HepG2 (cell line): Measurements from ENCODE around the gene DGCR8. TPM values are rescaled to one million over a fixed set of nuclear protein-coding genes. Genes with fewer than 3 reads are reported as not detected.

Experiments
- ATM ChIP-seq: fragments of 450-650 bp; IDR thresholded peaks from 2 replicates; pipeline ENCODE4 v1.7.1; 2017; ENCODE audit warnings: mild to moderate bottlenecking, borderline replicate concordance
- EZH2 ChIP-seq: conservative IDR thresholded peaks from 2 replicates; pipeline ENCODE4 v1.6.1; 2012; ENCODE audit warnings: mild to moderate bottlenecking, low read depth, low read length, moderate library complexity
- HDAC2 ChIP-seq: sonication (generic); formaldehyde crosslinking; IDR thresholded peaks from 2 replicates; pipeline ENCODE4 v1.4.0; 2020; ENCODE audit warnings: missing genetic modification reagents
- IKZF4 ChIP-seq: sonication (generic); formaldehyde crosslinking; IDR thresholded peaks from 2 replicates; pipeline ENCODE4 v1.5.1; 2020; ENCODE audit warnings: borderline replicate concordance, mild to moderate bottlenecking, low read depth, missing genetic modification reagents; ENCODE audit errors: not compliant biosample characterization
- KDM4B ChIP-seq: sonication (generic); formaldehyde crosslinking; IDR thresholded peaks from 2 replicates; pipeline ENCODE4 v1.4.0; 2020; ENCODE audit warnings: missing genetic modification reagents
- TIGD3 ChIP-seq: sonication (generic); formaldehyde crosslinking; IDR thresholded peaks from 2 replicates; pipeline ENCODE4 v1.5.1; 2020; ENCODE audit warnings: mild to moderate bottlenecking, missing genetic modification reagents, borderline replicate concordance
- ZBTB38 ChIP-seq: sonication (generic); formaldehyde crosslinking; IDR thresholded peaks from 2 replicates; pipeline ENCODE4 v1.5.1; 2020; ENCODE audit warnings: mild to moderate bottlenecking, missing genetic modification reagents
- ZBTB44 ChIP-seq: sonication (generic); formaldehyde crosslinking; IDR thresholded peaks from 2 replicates; pipeline ENCODE4 v1.4.0; 2020; ENCODE audit warnings: missing genetic modification reagents
- ZBTB8A ChIP-seq: sonication (generic); formaldehyde crosslinking; IDR thresholded peaks from 2 replicates; pipeline ENCODE4 v1.4.0; 2020; ENCODE audit warnings: mild to moderate bottlenecking, low read depth, missing genetic modification reagents, borderline replicate concordance
- ZKSCAN8 ChIP-seq: IDR thresholded peaks from 2 replicates; pipeline ENCODE4 v1.6.1; 2016; ENCODE audit warnings: borderline replicate concordance, missing genetic modification reagents, missing compliant biosample characterization
- ZMAT5 ChIP-seq: sonication (generic); formaldehyde crosslinking; IDR thresholded peaks from 2 replicates; pipeline ENCODE4 v1.5.0; 2020; ENCODE audit warnings: mild to moderate bottlenecking, low read depth, missing genetic modification reagents, borderline replicate concordance
- ZNF20 ChIP-seq: sonication (generic); formaldehyde crosslinking; IDR thresholded peaks from 2 replicates; pipeline ENCODE4 v1.4.0; 2020; ENCODE audit warnings: mild to moderate bottlenecking, moderate library complexity, missing genetic modification reagents
- ZNF503 ChIP-seq: sonication (generic); formaldehyde crosslinking; IDR thresholded peaks from 2 replicates; pipeline ENCODE4 v1.4.0; 2020; ENCODE audit warnings: missing genetic modification reagents
- ZNF530 ChIP-seq: sonication (generic); formaldehyde crosslinking; IDR thresholded peaks from 2 replicates; pipeline ENCODE4 v1.5.0; 2020; ENCODE audit warnings: low read depth, mild to moderate bottlenecking, missing genetic modification reagents
- polyA plus RNA-seq, 8 experiments: library from polyadenylated mRNA; depleted of rRNA in 3 of 8; stranded (reverse) in 7 of 8; unstranded in 1 of 8; fragments of >200 nt; fragmentation: Illumina TruSeq in 4 of 8; extraction: Trizol in 4 of 8; gene quantifications; 2 replicates each; pipeline versions ENCODE4 v1.2.1 to v1.2.3, GENCODE V29; 2011 to 2016; ENCODE audit warnings: low read depth in 4 of 8, missing spikeins in 1 of 8, mixed read lengths in 1 of 8; ENCODE audit not compliant: insufficient read depth in 1 of 8
- total RNA-seq, 5 experiments: library from RNA; depleted of rRNA; stranded (reverse); fragments of >200 nt; fragmentation: Illumina TruSeq; extraction: Trizol; gene quantifications; 2 replicates each; pipeline ENCODE4 v1.2.3, GENCODE V29; 2016; ENCODE audit warnings: low read depth in 1 of 5
- TF ChIP-seq, protein P1 (sequence below): IDR thresholded peaks from 2 replicates; pipeline ENCODE4 v1.6.1; 2016

DGCR8 gene
- total and polyA plus RNA-seq, 2 of the 13 experiments (the other 11 are each of a cell fraction or from before 2014, with no cell fraction given): 10.2 to 23.2 TPM

- no peak for TF ChIP-seq ATM
- TF ChIP-seq HDAC2 (CRISPR knock-in tag): 0 out of 2 replicates have a peak, but pooled peaks have one; percentile 20
- TF ChIP-seq ZKSCAN8 (CRISPR knock-in tag): no peak
- TF ChIP-seq, protein P1, sequence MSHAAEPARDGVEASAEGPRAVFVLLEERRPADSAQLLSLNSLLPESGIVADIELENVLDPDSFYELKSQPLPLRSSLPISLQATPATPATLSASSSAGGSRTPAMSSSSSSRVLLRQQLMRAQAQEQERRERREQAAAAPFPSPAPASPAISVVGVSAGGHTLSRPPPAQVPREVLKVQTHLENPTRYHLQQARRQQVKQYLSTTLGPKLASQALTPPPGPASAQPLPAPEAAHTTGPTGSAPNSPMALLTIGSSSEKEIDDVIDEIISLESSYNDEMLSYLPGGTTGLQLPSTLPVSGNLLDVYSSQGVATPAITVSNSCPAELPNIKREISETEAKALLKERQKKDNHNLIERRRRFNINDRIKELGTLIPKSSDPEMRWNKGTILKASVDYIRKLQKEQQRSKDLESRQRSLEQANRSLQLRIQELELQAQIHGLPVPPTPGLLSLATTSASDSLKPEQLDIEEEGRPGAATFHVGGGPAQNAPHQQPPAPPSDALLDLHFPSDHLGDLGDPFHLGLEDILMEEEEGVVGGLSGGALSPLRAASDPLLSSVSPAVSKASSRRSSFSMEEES (CRISPR knock-in tag): 0 out of 2 replicates have a peak, but pooled peaks have one; percentile 15
- no peak for TF ChIP-seq KDM4B (CRISPR knock-in tag)
- no peak for TF ChIP-seq EZH2
- no peak for TF ChIP-seq ZNF20 (CRISPR knock-in tag)
- no peak for TF ChIP-seq IKZF4 (CRISPR knock-in tag)
- TF ChIP-seq ZMAT5 (CRISPR knock-in tag): no peak
- TF ChIP-seq ZNF530 (CRISPR knock-in tag): no peak
- no peak for TF ChIP-seq ZNF503 (CRISPR knock-in tag)
- no peak for TF ChIP-seq ZBTB8A
- 0 out of 2 replicates have a peak, but pooled peaks have one; percentile 15 for TF ChIP-seq ZBTB38
- no peak for TF ChIP-seq ZBTB44 (CRISPR knock-in tag)
- no peak for TF ChIP-seq TIGD3
These were observed 974 bp downstream of the DGCR8 start (continued) for GRCh38 chr22:20080776-20081654.
